HepG2 (cell line): Measurements from ENCODE around the gene PRSS22. TPM values are rescaled to one million over a fixed set of nuclear protein-coding genes. Genes with fewer than 3 reads are reported as not detected.

ENCODE experiments used
- ATF1 ChIP-seq: IDR thresholded peaks from 2 replicates; pipeline ENCODE4 v1.6.1; 2016; ENCODE audit warnings: mild to moderate bottlenecking, control low read depth
- ATF2 ChIP-seq: sonication (generic); formaldehyde crosslinking; IDR thresholded peaks from 2 replicates; pipeline ENCODE4 v1.4.0; 2020; ENCODE audit warnings: missing genetic modification reagents
- CREM ChIP-seq, 2 experiments: sonication (generic) in 1 of 2; formaldehyde crosslinking in 1 of 2; IDR thresholded peaks; 2 replicates each; pipeline versions ENCODE4 v1.4.0 to v1.6.1; 2016 to 2020; ENCODE audit warnings: antibody characterized with exemption in 1 of 2, mild to moderate bottlenecking in 1 of 2, missing genetic modification reagents in 1 of 2
- CTCF ChIP-seq: sonication (generic); formaldehyde crosslinking; IDR thresholded peaks from 2 replicates; pipeline ENCODE4 v1.5.0; 2020; ENCODE audit warnings: mild to moderate bottlenecking, missing genetic modification reagents, moderate library complexity
- HNF1B ChIP-seq: sonication (generic); formaldehyde crosslinking; IDR thresholded peaks from 2 replicates; pipeline ENCODE4 v1.5.1; 2020; ENCODE audit warnings: mild to moderate bottlenecking, moderate library complexity, missing genetic modification reagents
- KLF15 ChIP-seq: sonication (generic); formaldehyde crosslinking; IDR thresholded peaks from 2 replicates; pipeline ENCODE4 v1.8.1; 2023; ENCODE audit warnings: borderline replicate concordance, mild to moderate bottlenecking, inconsistent platforms, missing genetic modification reagents, mixed read lengths
- MXD4 ChIP-seq: IDR thresholded peaks from 2 replicates; pipeline ENCODE4 v1.6.1; 2016; ENCODE audit warnings: mild to moderate bottlenecking, missing biosample characterization, missing genetic modification reagents
- RBM39 ChIP-seq: fragments of 200-400 bp; formaldehyde crosslinking; IDR thresholded peaks from one replicate; pipeline ENCODE4 v1.6.1; 2018; ENCODE audit warnings: antibody characterized with exemption, mild to moderate bottlenecking, low read depth, low read length; ENCODE audit not compliant: poor library complexity, severe bottlenecking
- RFX1 ChIP-seq: fragments of 450-650 bp; IDR thresholded peaks from 2 replicates; pipeline ENCODE4 v1.6.1; 2017
- SP5 ChIP-seq: IDR thresholded peaks from 2 replicates; pipeline ENCODE4 v1.6.1; 2016; ENCODE audit warnings: low read depth, borderline replicate concordance
- ZBTB2 ChIP-seq: sonication (generic); formaldehyde crosslinking; IDR thresholded peaks from 2 replicates; pipeline ENCODE4 v1.8.0; 2022; ENCODE audit warnings: low read depth, missing genetic modification reagents
- ZNF292 ChIP-seq: sonication (generic); formaldehyde crosslinking; IDR thresholded peaks from 2 replicates; pipeline ENCODE4 v1.8.1; 2022; ENCODE audit warnings: mild to moderate bottlenecking, low read depth, missing genetic modification reagents, borderline replicate concordance
- ZNF343 ChIP-seq: sonication (generic); formaldehyde crosslinking; IDR thresholded peaks from 2 replicates; pipeline ENCODE4 v1.4.0; 2020; ENCODE audit warnings: mild to moderate bottlenecking, missing genetic modification reagents
- ZNF446 ChIP-seq: sonication (generic); formaldehyde crosslinking; IDR thresholded peaks from 2 replicates; pipeline ENCODE4 v1.5.0; 2020; ENCODE audit warnings: mild to moderate bottlenecking, missing genetic modification reagents
- ZNF687 ChIP-seq: sonication (generic); formaldehyde crosslinking; IDR thresholded peaks from 2 replicates; pipeline ENCODE4 v1.5.1; 2020; ENCODE audit warnings: mild to moderate bottlenecking, missing genetic modification reagents, moderate library complexity
- ZNF776 ChIP-seq: sonication (generic); formaldehyde crosslinking; IDR thresholded peaks from 2 replicates; pipeline ENCODE4 v1.4.0; 2020; ENCODE audit warnings: mild to moderate bottlenecking, missing genetic modification reagents
- polyA plus RNA-seq, 8 experiments: library from polyadenylated mRNA; depleted of rRNA in 3 of 8; stranded (reverse) in 7 of 8; unstranded in 1 of 8; fragments of >200 nt; fragmentation: Illumina TruSeq in 4 of 8; extraction: Trizol in 4 of 8; gene quantifications; 2 replicates each; pipeline versions ENCODE4 v1.2.1 to v1.2.3, GENCODE V29; 2011 to 2016; ENCODE audit warnings: low read depth in 4 of 8, missing spikeins in 1 of 8, mixed read lengths in 1 of 8; ENCODE audit not compliant: insufficient read depth in 1 of 8
- total RNA-seq, 5 experiments: library from RNA; depleted of rRNA; stranded (reverse); fragments of >200 nt; fragmentation: Illumina TruSeq; extraction: Trizol; gene quantifications; 2 replicates each; pipeline ENCODE4 v1.2.3, GENCODE V29; 2016; ENCODE audit warnings: low read depth in 1 of 5

Gene PRSS22
- total and polyA plus RNA-seq, 2 of the 13 experiments (the other 11 are each of a cell fraction or from before 2014, with no cell fraction given): 0.24 to 0.32 TPM

GRCh38 chr16:2882650-2883457, 24.9 kb upstream of the PRSS22 start, which contains the start of gene FLYWCH2 (continued):
- TF ChIP-seq ZNF292 (peak; percentile 36; the same call in 1 of the 2 replicates), ZNF776 (CRISPR knock-in tag) (peak; percentile 58; the same call in 1 of the 2 replicates), HNF1B (CRISPR knock-in tag) (0 out of 2 replicates have a peak, but pooled peaks have one; percentile 30), ZNF687 (CRISPR knock-in tag) (peak; percentile 83), CTCF (CRISPR knock-in tag) (peak; percentile 37; the same call in 1 of the 2 replicates), MXD4 (CRISPR knock-in tag) (peak; percentile 75), ATF1 (peak; percentile 64; the same call in 1 of the 2 replicates), CREM (IDR thresholded peaks at IDR 0.05) (peak; percentile 57), CREM (CRISPR knock-in tag; IDR thresholded peaks at IDR 0.05) (no peak), RBM39 (peak; percentile 38), ZBTB2 (CRISPR knock-in tag) (peak; percentile 63; the same call in 1 of the 2 replicates), ZNF446 (CRISPR knock-in tag) (0 out of 2 replicates have a peak, but pooled peaks have one; percentile 64), RFX1 (peak; percentile 47; the same call in 1 of the 2 replicates), ATF2 (CRISPR knock-in tag) (0 out of 2 replicates have a peak, but pooled peaks have one; percentile 3), ZNF343 (peak; percentile 96), SP5 (CRISPR knock-in tag) (0 out of 2 replicates have a peak, but pooled peaks have one; percentile 37), KLF15 (CRISPR knock-in tag) (0 out of 2 replicates have a peak, but pooled peaks have one; percentile 19)
